Stimulated activated CD4-positive, alpha-beta T cell treated with anti-CD3 and anti-CD28 coated beads, Interleukin-15, amount 100 ng/mL, for 48 hours (primary cell): ENCODE results near the gene TRMT10C.
"Not testable (repeated sequence)": the region's sequence is repeated elsewhere in the genome, so short reads cannot be mapped to it uniquely, and the experiment has no call there.

ENCODE experiments used
- DNase-seq, 2 donors: peaks; one replicate each; pipeline ENCODE4 v3.0.0-alpha.2; 2020; ENCODE audit warnings: low read depth in 2 of 2

Gene TRMT10C

GRCh38 chr3:101548527-101549105, 13.1 kb upstream of the TRMT10C start:
- no peak for DNase-seq

- DNase-seq: no peak
Observed at GRCh38 chr3:101549473-101549872, 12.2 kb upstream of the TRMT10C start.

DNA sequence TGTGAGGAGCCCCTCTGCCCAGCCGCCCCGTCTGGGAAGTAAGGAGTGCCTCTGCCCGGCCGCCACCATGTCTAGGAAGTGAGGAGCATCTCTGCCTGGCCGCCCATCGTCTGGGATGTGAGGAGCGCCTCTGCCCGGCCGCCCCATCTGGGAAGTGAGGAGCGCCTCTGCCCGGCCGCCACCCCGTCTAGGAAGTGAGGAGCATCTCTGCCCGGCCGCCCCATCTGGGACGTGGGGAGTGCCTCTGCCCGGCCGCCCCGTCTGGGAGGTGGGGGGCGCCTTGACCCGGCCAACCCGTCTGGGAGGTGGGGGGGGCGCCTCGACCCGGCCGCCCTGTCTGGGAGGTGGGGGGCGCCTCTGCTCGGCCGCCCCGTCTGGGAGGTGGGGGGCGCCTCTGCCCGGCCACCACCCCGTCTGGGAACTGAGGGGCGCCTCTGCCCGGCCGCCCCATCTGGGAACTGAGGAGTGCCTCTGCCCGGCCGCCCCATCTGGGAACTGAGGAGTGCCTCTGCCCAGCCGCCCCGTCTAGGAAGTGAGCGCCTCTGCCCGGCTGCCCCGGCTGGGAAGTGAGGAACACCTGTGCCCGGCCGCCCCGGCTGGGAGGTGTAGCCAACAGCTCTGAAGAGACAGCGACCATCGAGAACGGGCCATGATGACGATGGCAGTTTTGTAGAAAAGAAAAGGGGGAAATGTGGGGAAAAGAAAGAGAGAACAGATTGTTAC, 10.1 kb upstream of the TRMT10C start:
- DNase-seq: not testable (repeated sequence)

GRCh38 chr3:101553381-101553780, 8.3 kb upstream of the TRMT10C start:
- DNase-seq: not testable (repeated sequence)

DNA sequence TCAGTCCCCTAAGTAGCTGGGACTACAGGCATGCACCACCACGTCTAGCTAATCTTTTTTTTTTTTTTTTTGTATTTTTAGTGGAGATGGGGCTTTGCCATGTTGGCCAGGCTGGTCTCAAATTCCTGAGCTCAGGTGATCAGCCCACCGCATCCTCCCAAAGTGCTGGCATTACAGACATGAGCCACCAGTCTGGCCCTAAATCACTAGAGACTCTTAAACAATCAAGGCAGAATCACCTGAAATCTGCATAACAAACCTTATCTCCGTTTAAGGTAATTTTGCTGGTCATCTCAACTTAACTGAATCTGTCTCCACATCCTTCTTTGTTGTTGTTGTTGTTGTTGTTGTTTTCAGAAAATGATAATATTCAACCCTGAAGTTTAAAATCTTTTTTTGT, 5.6 kb upstream of the TRMT10C start:
- DNase-seq: no peak

DNA sequence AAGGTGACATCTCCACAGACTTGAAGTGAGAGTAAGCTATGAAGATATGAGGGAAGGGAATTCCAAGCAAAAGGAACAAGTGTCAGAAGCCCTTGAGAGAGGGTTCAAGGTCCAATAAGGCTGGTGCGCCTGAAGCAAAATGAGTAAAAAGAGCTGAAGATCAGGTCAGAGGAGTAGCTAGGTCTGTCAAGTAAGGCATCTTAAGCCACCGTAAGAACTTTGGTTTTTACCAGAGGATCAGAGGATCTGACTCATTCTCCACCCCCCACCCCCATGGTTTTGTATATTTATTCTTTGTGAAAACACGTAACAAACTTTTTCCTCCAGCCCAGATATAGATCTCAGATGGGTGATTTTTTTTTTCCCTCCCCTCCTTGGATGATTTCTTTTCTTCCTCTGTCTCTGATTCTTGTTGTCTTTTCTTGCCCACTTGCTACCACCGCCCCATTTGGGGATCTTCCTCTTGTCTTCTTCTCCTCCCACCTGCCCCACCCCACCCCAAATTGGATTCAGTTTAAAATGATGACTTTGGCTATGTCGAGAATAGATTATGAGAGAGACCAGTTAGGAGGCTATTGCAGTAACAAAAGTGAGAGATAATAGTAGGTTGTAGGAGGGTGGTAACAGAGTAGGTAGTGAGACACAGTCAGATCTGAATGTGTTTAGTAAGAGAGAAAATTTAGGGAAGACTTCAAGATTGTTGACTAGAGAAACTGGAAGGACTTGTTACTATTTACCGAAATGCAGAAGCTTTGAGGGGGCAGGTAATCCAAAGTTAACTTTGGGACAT, 6.1 kb downstream of the TRMT10C start:
- DNase-seq: peak in 1 of 2 donors; percentile 62

GRCh38 chr3:101571028-101571895, 9.6 kb downstream of the TRMT10C start:
- DNase-seq: no peak

GRCh38 chr3:101573449-101574387, 12.1 kb downstream of the TRMT10C start, which contains the start of gene PCNP:
Gene PCNP, plus strand, starts transcription at chr3:101574180. Its CDS starts 36 bp downstream, at chr3:101574216.
- peak; percentile 98 for DNase-seq

- DNase-seq: no peak
Observed at GRCh38 chr3:101574388-101575112, 12.9 kb downstream of the TRMT10C start.

DNA sequence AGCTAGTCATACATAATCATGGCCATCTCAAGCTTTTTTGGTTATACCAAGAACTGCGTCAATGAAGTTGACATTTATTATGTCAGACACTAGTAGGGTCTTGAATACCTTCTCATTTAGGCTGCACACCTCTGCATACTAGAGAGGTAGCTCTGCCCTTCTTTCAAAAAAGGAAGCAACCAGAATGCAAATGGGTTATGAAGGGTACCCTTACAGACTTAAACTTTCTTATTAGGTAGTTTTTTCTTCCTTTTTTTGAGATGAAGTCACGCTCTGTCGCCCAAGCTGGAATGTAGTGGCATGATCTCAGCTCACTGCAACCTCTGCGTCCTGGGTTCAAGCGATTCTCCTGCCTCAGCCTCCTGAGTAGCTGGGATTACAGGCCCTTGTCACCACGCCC, 15.6 kb downstream of the TRMT10C start:
- no peak for DNase-seq

DNA sequence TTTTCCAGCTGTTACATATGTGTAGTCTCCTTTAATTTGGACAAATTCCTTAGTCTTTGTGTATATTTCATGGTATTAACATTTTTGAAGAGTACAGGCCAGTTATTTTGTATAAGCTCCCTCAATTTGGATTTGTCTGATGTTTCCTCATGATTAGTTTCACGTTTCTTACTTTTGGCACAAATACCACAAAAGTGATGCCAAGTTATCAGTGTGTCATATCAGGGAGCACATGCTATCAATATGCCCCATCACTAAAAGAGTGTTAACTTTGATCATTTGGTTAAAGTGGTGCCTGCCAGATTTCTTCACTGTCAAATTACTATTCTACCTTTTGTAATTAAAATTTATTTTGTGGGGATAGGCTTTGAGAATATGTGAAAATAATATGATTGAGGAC, 26.9 kb downstream of the TRMT10C start:
- DNase-seq: no peak

GRCh38 chr3:101591071-101591470, 29.4 kb downstream of the TRMT10C start:
- DNase-seq: no peak

DNA sequence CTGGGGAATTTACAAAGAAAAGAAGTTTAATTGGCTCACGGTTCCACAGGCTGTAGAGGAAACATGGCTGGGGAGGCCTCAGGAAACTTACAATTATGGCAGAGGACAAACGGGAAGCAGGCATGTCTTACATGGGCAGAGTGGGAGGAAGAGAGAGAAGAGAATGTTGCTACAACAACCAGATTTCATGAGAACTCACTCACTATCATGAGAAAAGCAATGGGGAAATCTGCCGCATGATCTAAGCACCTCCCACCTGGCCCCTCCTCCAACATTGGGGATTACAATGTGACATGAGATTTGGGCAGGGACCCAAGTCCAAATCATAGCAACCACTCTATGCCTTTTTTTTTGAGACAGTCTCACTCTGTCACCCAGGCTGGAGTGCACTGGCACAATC, 41.1 kb downstream of the TRMT10C start:
- no peak for DNase-seq

- DNase-seq: no peak
Observed at GRCh38 chr3:101603184-101603583, 41.5 kb downstream of the TRMT10C start.

DNA sequence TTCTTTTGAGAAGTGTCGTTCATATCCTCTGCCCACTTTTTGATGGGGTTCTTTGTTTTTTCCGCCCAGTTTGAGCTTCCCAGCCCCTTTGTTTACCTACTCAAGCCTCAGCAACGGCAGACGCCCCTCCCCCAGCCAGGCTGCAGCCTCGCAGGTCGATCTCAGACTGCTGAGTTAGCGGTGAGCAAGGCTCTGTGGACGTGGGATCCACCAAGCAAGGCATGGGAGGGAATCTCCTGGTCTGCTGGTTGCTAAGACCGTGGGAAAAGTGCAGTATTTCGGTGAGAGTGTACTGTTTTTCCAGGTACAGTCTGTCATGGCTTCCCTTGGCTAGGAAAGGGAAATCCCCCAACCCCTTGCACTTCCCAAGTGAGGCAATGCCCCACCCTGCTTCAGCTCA, 43.7 kb downstream of the TRMT10C start:
- DNase-seq: not testable (repeated sequence)

- no peak for DNase-seq
Observed at GRCh38 chr3:101611023-101611422, 49.4 kb downstream of the TRMT10C start.

DNA sequence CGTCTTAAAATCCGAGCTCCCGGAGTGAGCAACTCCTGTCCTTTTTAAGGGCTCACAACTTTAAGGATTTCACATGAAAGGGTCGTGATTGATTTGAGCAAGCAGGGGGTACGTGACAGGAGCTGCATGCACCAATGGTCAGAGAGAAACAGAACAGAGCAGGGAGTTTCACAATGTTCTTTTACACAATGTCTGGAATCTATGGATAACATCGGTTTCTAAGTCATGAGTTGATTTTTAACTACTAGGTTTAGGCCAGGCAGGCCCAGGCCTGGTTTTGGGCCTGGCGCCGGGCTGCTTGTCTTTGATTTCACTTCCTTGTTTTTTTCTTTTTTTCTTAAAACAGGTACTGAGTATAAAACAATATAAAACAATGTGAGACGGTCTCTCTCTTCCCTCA, 51.3 kb downstream of the TRMT10C start:
- not testable (repeated sequence) for DNase-seq

DNA sequence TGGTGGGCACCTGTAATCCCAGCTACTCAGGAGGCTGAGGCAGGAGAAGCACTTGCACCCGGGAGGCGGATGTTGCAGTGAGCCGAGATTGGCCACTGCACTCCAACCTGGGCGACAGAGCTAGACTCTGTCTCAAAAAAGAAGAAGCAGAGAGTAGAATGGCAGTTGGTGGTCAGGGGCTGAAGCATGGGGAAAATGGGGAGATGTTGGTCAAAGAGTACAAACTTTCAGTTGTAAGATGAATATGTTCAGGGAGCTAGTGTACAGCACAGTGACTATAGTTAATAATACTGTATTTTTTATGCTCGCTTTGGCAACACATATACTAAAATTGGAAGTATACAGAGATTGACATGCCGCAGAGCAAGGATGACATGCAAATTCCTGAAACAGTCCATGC, 53.9 kb downstream of the TRMT10C start:
- DNase-seq: no peak
